ENCODE data around the gene IL17B. TPM values are rescaled to one million over a fixed set of nuclear protein-coding genes. Genes with fewer than 3 reads are reported as not detected.

IL17B gene
- total RNA-seq, 6 experiments from 2014 or later: 0.50 to 0.85 (median 0.76) TPM

- no peak for DNase-seq
- H3K9me3 Mint-ChIP-seq: no peaks in the 10 kb centered on the region
- no peak overlapping the region for H3K4me3 Mint-ChIP-seq
- no peaks in the 10 kb centered on the region for H3K36me3 Mint-ChIP-seq (ENCODE audit: low read depth)
- peaks cover 3% of the 10 kb centered on the region; the same call in 1 of the 2 replicates for H3K27me3 Mint-ChIP-seq (ENCODE audit: insufficient read depth)
- TF ChIP-seq CTCF (IDR thresholded peaks at IDR 0.05): no peak
- H3K27ac Mint-ChIP-seq: no peak overlapping the region
- peaks cover 51% of the 10 kb centered on the region for H3K4me1 Mint-ChIP-seq (ENCODE audit: low read depth)
Measured at GRCh38 chr5:149389552-149390495, 10.7 kb upstream of the IL17B start.

- Mint-ChIP-seq H3K4me1 (ENCODE audit: low read depth) (peaks cover 50% of the 10 kb centered on the region), H3K4me3 (peak overlapping the region; percentile 2; the same call in 1 of the 2 replicates), H3K36me3 (ENCODE audit: low read depth) (no peaks in the 10 kb centered on the region), H3K27me3 (ENCODE audit: insufficient read depth) (peaks cover 3% of the 10 kb centered on the region; the same call in 1 of the 2 replicates), H3K9me3 (no peaks in the 10 kb centered on the region), H3K27ac (peak overlapping the region; percentile 74)
- TF ChIP-seq CTCF (IDR thresholded peaks at IDR 0.05): no peak
- DNase-seq: no peak
Measured at GRCh38 chr5:149388498-149389190, 9.6 kb upstream of the IL17B start.

- H3K4me3 Mint-ChIP-seq: no peak overlapping the region; the same call in none of the 2 replicates
- H3K4me1 Mint-ChIP-seq (ENCODE audit: low read depth): peaks cover 46% of the 10 kb centered on the region
- peak overlapping the region; percentile 74 for H3K27ac Mint-ChIP-seq
- no peaks in the 10 kb centered on the region for H3K9me3 Mint-ChIP-seq
- peaks cover 3% of the 10 kb centered on the region; the same call in 1 of the 2 replicates for H3K27me3 Mint-ChIP-seq (ENCODE audit: insufficient read depth)
- peak; percentile 68 for DNase-seq
- no peak for TF ChIP-seq CTCF (IDR thresholded peaks at IDR 0.05)
- no peaks in the 10 kb centered on the region for H3K36me3 Mint-ChIP-seq (ENCODE audit: low read depth)
Measured at GRCh38 chr5:149387982-149388381, 8.9 kb upstream of the IL17B start.

- no peak for TF ChIP-seq CTCF (IDR thresholded peaks at IDR 0.05)
- peak overlapping the region; percentile 74 for H3K27ac Mint-ChIP-seq
Measured at GRCh38 chr5:149387081-149387631, 8.1 kb upstream of the IL17B start.

GRCh38 chr5:149386166-149386565 is 7.1 kb upstream of the IL17B start:
- Mint-ChIP-seq H3K36me3 (ENCODE audit: low read depth) (no peaks in the 10 kb centered on the region), H3K4me1 (ENCODE audit: low read depth) (peaks cover 51% of the 10 kb centered on the region), H3K4me3 (no peak overlapping the region), H3K27me3 (ENCODE audit: insufficient read depth) (peaks cover 3% of the 10 kb centered on the region; the same call in 1 of the 2 replicates), H3K27ac (no peak overlapping the region), H3K9me3 (no peaks in the 10 kb centered on the region)
- no peak for TF ChIP-seq CTCF (IDR thresholded peaks at IDR 0.05)
- no peak for DNase-seq

More at GRCh38 chr5:149387081-149387631, 8.1 kb upstream of the IL17B start:
- DNase-seq: peak; percentile 53
- Mint-ChIP-seq H3K9me3 (no peaks in the 10 kb centered on the region), H3K4me1 (ENCODE audit: low read depth) (peaks cover 46% of the 10 kb centered on the region), H3K27me3 (ENCODE audit: insufficient read depth) (peaks cover 3% of the 10 kb centered on the region; the same call in 1 of the 2 replicates), H3K36me3 (ENCODE audit: low read depth) (no peaks in the 10 kb centered on the region), H3K4me3 (no peak overlapping the region; the same call in 1 of the 2 replicates)

Measured in HFFc6 (cell line).